Thyroid gland (tissue), 4 donors: ENCODE data around the gene EYS.

ENCODE experiments used
- CTCF ChIP-seq, 6 experiments: fragments of 200-600 bp in 3 of 6; fragments of 450-650 bp in 3 of 6; sonication (generic) in 3 of 6; IDR thresholded peaks; one replicate each; pipeline ENCODE4 v1.5.1; 2016 to 2019; ENCODE audit warnings: antibody characterized with exemption in 6 of 6, mild to moderate bottlenecking in 2 of 6, inconsistent platforms in 1 of 6, moderate library complexity in 1 of 6
- POLR2A ChIP-seq, 2 donors: fragments of 450-650 bp; IDR thresholded peaks; one replicate each; pipeline ENCODE4 v1.6.1; 2017; ENCODE audit warnings: antibody characterized with exemption in 2 of 2, mild to moderate bottlenecking in 2 of 2, moderate library complexity in 1 of 2

- TF ChIP-seq POLR2A (IDR thresholded peaks at IDR 0.05) = no peak
- TF ChIP-seq CTCF (IDR thresholded peaks at IDR 0.05) = no peak
These were observed 720.0 kb downstream of the EYS start for GRCh38 chr6:64987066-64987465.
